Renal cortex interstitium (tissue), 11 donors: Measurements from ENCODE around the gene DNAJC13. TPM values are rescaled to one million over a fixed set of nuclear protein-coding genes. Genes with fewer than 3 reads are reported as not detected.
A peak's percentile ranks its signal among the peaks of the same experiment; 100 is the strongest.
"Not testable (repeated sequence)": the region's sequence is repeated elsewhere in the genome, so short reads cannot be mapped to it uniquely, and the experiment has no call there.

Experiments used
- DNase-seq, 11 donors: peaks; one replicate each; pipeline ENCODE4 v3.0.0-alpha.2; 2013; ENCODE audit warnings: low read depth in 9 of 11, low spot score in 4 of 11; ENCODE audit errors: extremely low read depth in 1 of 11
- polyA plus RNA-seq, 3 donors: library from polyadenylated mRNA; unstranded; fragments of 120-200 nt; gene quantifications; one replicate each; pipeline ENCODE4 v1.2.1, GENCODE V29; 2013; ENCODE audit not compliant: insufficient read length in 3 of 3

Gene DNAJC13
- polyA plus RNA-seq, 3 donors = 44.2 to 50.0 (median 49.6) TPM

DNA sequence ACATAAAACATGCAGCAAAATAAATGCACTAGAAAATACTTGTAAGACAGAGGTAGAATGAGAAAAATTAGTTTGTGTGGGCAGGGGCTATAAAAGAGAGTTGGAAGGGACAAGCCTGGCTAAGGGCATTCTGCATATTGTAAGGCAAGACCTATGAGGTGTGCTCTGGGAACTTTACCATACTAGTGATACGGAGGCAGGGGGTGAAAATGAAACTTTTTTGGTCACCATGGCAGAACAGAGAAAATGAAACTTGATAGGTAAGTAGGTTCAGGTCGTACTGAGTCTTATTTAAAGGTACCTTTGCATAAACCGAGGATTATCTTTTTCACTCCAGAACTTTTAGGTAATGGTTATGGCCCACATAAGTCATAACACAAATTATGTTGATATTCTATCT is 105.1 kb downstream of the DNAJC13 start:
- DNase-seq = no peak

DNA sequence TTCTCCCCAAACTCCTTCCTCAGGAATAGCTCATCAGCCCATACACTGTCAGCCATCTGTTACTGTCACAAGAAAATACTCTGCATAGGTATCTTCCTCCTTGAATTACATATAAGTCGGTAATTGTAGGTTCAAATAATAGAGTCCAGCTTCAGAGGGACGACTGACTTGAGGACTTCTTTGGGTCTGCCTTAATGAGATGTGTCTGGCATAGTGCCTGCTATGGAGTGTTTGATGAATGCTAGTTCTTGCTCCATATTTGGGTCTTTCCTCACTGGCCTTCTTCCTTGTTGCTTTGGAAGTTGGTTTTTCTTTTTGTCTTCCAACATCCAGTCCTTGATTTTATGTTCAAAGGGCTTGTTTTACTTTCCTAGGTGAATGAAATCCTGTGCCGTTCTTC is 113.3 kb downstream of the DNAJC13 start:
- DNase-seq = no peak

DNA sequence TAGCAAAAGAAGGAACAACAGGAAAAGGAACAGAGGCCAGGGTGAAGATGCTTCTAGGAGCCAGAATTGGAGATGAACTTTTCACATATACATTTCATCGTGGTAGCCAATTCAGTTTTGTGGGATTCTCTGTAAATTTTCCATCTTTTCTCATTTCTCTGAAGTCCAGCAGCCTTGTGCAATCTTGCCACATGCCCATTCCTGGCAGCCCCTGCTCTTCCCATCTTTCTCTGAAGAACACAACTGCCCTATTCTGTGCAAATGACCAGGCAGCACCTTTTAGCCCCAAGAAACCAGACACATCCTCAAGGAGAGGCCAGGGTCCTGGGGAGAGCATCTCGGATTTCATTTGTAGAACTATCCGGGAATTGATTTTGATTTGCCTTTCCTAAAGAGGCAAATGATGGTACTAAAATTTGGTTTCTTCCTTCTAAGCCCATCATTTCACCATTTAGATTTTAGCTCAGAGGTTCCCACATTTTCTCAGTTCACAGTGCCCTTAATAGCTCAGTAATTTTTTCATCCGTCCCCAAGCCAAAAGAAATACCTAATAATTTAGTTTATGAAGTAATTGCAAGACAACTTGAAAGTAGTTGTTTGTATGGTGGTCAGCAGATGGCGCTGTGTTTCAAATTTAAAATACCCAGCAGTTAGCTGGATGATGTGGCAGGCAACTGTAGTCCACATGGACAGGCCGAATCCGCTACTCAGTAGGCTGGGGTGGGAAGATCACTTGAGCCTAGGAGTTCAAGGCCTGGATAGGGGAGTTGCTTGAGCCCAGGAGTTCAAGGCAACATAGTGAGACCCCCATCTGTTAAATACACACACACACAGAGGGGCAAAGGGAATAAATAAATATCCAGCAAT is 118.5 kb downstream of the DNAJC13 start:
- DNase-seq = peak; percentile 23 to 63 (median 33)

DNA sequence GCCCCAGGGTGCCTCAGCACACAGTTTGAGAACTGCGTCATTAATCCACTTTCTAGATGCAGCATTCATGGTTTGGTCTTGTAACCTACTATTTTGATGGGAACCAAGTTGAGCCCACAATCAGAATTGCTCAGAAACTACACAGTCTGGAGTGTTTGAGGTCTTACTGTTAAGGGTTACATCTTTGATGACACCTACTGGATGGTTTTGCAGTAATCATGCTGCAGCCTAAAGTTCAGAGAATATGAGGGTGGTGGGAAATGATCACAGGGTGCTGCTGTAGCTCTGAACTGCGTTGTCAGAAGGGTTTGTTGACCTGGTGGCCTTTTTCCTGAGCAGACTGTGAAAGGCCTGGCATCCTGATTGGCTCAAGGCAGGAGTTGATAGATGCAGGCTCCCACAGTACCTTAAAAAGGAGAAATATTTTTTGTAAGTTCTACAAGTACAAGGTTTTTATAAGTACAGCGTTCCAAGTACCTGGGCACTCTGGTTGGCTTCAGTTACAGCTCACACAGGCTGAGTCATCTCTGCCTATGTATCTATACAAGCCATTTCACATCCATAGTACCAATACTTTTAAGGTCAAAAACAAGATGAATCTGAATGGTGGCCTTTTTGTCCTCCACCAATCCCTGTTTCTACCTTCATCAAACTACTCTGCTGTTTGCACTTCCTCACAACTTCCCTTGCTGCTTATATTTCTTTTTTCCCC is 119.3 kb downstream of the DNAJC13 start:
- no peak for DNase-seq

DNA sequence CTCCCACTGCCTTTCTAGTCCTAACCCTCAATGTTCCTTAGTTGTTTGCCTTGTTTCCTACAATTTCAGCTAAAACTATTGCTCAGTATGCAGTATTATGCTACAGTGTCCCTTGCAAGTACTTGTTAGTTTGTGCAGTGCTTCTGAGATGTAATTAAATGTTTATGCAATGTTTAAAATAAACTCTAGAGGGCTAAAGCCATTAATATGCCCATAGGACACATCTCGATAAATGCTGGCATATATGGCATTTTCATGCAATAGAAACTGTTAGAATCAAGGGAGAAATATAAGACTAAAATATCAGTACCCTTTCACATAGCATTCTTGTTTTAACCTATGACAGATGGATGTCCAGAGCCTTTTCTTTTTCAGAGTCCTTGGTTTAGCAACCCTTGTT is 120.0 kb downstream of the DNAJC13 start:
- no peak for DNase-seq

DNA sequence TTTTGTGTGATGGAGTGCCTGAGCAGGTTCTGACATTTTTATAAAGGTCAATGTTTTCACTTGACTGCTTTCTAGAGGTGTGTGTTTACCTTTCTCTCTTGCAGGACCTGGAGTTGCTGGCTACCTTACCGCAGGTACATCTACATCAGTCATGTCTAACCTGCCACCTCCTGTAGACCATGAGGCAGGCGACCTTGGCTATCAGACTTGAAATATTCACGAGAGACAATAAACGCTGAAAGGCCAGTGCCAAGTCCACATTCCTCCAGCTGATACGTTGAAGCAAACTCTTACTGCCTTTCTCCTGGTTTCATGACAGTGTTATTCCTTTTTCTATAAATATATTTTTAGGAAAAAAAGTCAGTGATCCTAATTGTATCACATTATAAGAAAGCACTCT is 120.8 kb downstream of the DNAJC13 start:
- DNase-seq = no peak

DNA sequence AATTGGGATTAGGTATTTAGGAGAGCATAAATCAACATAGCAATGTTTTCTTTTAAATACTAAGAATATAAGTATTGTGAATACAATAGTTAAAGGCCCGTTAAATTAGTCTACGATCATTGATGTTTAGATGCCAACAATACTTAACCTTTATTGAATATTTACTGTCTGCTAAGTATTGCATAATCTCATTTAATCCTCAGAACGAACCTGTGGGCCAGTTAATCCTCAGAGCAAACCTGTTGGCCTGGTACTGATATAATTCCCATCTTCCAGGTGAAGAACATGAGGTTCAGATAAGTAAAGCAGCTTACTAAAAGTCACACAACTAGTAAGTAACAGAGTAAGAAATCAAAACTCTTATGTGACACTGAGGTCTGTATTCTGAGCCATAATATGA is 122.4 kb downstream of the DNAJC13 start:
- DNase-seq = no peak

DNA sequence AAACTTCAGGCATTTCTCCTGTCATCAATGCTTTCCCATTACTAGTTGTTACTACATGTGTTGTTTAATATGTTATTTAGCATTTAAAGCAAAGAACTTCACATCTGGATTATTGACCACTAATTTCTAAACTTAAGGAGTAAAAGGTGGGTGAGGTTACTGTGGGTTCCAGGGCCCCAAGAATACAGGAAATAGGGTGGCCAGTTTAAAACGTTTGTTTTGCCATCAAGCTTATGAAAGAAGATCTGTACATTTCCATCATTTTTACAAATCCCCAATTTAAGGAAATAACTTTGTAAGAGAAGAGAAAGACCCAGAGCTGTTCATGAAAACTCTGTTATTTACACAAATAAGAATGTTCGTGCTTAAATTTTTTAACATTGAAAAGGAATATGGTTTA is 125.3 kb downstream of the DNAJC13 start:
- no peak for DNase-seq

DNA sequence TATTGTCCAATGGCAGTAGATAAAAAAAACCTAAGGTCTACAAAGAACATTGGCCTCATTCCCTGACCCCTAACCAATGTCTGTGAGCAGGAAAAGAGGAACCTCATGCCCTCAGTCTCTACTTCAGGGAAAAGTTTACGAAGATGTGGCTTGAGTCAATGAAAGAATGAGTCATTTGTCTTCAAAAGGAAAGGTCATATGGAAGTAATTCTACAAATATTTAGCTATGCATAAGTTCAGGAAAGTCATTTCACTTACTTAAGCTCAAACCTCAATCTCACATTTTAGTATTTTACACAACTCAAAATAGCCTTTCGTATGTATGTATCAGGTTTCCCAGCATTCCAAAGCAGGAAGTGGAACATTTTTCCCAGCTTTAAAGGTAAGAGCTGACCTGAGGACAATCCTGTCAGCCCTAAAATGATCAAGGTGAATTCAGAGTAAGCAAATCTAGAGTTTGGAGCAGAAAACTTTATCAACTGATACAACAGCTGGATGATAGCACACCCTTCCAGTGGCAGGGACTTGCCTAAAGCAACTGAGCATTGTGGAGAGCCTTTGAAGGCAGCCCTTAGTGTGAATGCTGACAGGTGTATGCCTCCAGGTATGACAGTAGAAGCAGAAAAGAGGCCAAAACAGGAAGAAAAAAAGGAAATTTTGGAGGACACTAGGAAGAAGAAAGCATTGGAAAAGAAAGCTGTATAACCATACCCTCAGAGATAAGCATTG is 125.9 kb downstream of the DNAJC13 start:
- no peak for DNase-seq

DNA sequence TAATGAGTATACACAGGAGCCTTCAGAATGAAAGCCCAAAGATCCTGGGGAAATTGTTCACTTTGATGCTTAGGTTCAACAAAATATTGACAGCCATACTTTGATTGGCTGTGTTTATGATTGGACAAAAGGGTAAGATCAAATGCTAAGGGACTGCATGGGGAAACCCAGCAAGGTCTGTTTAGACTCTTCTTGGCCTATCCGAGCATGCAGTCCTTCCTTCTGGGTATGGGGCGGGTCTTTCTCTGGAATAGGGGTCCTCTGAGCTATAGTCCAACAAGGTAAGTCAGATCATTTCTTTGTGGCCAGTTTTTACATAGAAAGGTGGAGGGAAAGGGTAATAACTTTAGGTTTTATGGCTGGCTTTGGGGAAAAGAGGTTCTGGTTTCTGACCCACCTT is 126.8 kb downstream of the DNAJC13 start:
- no peak for DNase-seq

DNA sequence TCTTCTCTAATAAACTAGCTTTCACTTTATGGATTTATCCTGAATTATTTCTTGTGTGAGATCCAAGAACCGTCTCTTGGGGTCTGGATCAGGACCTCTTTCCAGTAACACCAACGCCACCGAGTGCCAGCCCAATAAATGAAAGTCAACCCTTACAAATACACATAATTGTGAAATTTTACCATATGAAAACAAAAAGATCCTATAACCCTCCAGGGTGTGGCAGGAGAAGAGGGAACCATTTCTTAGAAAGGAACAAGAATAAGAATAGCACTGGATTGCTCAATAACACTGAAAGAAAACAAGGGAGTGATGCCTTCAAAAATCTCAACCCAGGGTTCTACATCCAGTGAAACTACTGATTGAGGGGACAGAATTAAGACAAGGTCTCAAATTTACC is 128.2 kb downstream of the DNAJC13 start:
- no peak for DNase-seq

DNA sequence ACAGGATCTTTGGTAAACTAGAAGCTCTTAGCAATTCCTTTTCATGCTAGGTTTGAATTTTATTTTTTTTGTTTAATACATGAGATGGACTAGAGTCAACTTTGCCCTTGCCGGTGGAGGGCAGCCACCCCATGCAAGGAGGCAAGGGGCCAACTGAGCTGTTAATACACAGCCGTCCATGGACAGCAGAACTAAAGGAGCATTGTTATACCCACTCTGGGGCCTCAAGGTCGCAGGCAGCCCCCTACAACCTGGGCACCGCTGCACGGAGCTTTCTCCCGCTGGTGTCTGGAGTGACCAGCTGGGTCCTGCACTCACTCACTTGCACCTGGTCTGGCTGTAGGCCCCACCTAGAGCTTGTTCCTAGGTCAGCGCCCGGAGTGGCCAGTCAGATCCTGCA is 131.9 kb downstream of the DNAJC13 start:
- DNase-seq = no peak

DNA sequence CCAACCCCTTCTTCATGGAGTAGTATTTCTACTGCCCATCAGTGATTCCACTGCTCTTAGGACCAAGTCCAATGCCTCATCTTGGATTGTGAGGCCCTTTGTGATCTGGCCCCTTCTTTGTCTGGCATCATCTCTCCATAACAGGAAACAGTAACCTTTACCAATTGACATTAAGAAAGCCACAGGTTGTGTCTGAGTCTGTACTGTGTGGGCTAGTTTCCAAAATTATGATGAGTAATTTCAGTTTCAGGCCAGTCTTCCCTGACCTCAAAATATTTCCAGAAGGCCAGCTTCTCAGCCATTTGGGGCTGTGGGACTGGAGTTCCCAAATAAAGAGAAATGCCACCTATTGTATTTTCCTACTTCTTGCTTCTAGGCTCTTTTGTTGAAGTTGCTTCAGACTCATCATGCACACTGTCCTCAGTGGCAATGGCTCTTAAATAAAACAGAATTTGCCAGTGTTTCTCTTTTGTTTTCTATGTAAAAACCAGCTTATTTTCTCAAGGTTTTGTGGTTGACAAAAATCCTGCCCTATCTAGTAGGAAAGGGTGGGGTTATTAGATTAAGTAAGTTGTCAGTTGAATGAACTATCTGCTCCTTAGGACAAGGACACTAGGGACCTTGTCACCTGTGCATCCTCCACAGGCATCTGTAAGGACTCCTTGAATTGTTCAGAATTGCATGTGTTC is 132.7 kb downstream of the DNAJC13 start:
- no peak for DNase-seq

DNA sequence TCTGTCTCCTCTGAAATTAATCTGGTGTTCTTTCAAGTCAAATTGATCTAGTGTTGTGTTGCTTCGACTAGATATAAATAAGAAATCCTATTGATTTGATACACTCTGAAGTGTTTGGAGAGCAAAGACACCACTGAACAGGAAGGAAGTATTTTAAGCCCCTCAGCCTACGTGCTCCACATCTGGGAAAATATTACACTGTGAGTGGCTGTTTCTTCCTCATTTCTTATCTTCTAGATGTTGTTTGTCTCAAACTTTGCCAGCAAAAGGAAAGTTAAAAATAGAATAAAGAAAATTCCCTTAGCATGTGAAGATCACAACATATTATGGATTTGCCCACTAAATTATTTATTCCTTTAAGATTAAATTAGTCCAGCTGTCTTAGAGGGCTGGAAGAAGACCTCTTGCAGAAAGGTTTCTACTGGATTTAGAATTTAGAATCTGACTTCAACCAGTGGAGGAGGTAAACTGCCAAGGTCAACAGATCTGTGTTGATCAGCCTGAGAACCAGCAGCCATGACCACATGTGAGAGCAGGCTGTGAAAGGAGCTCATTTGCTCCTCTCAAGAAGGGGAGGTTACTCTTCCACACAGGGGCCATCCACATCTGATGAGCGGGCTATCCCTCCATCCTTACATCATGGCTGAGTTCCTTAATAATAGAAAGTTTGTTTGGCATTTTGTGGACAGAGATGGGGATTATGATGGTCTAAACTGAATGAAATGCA is 133.4 kb downstream of the DNAJC13 start:
- DNase-seq = no peak

DNA sequence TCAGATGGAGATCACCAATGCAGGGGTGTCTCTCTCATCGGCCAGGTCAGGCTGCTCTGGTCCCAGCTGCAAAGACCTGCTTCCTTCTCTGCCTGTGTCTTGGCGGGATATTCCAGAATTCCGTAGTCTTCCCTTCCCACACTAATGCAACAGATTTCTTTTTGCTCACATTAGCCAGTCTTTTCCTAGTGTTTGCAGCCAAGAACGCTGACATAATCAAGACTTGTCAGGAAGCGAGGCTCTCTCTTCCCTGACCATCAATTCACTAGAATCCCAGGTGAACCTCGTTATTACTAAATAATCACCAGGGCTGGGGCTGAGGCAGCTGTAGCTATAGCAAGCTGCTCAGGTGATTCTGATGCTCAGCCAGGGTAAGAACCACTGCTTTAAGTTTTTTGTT is 136.5 kb downstream of the DNAJC13 start:
- DNase-seq = no peak

DNA sequence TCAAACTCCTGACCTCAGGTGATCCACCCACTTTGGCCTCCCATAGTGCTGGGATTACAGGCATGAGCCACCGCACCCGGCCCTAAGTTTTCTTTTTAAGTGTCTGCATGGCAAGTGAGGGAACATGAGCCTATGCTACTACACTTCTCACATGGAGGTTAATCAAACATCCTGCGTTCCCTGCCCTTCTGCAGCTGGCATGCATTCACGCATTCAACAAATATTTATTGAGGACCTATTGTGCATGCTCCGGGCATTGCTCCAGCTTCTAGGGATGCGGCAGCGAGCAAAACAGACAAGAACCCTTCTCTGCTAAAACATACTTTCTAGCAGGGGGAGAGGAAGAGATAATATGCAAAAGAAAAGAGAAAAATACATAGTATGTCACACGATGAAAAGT is 137.1 kb downstream of the DNAJC13 start:
- DNase-seq = no peak

DNA sequence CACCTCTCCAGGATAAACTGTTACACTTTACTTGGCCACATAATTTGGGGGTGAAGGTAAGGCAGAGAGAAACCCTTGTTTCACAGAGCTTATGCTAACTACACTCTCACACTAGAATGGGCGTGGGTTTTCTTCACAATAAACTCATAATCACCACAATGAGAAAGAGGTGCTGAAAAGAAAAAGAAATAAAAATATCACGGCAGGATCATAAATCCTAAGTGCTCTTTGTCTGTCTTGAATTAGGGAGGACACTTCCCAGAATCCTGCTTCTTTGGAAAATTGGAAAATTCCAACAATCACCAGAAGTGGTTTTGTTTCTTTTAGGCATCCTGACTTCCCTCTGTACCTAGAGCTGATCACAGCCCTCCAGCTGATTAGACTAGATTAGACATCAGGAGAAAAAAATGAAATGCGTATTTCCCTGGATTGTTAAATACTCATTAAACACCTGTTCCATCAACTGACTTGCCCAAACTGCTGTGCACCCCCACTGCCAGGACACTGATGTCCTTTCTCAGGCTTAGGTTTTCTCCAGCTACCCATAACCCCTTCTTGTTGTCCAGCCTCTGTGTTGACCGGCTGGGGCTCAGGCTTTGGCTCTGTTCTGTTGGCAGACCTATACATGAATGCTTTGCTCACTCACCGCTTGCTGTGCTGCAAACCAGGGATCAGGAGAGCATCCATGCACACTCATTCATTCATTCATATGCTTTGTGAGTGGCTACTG is 138.2 kb downstream of the DNAJC13 start:
- DNase-seq = no peak

DNA sequence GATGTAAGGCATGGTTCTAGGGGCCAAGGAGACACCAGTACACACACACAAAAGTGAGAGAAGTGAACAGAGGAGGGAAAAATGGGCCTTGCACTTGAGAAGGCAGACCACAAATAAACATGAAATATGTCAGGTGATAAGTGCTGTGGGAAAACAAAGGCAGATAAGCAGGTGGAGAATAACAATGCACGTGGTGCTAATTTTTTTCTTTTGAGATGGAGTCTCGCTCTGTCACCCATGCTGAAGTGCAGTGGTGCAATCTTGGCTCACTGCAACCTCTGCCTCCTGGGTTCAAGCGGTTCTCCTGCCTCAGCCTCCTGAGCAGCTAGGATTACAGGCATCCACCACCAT is 138.7 kb downstream of the DNAJC13 start:
- not testable (repeated sequence) for DNase-seq
